SKM-1 (cell line): Measurements from ENCODE around the gene HTRA3.

Source experiments
- DNase-seq: peaks from one replicate; lab custom pipeline; 2025; ENCODE audit not compliant: unreplicated experiment; lab: John Stamatoyannopoulos, UW

HTRA3 gene

DNA sequence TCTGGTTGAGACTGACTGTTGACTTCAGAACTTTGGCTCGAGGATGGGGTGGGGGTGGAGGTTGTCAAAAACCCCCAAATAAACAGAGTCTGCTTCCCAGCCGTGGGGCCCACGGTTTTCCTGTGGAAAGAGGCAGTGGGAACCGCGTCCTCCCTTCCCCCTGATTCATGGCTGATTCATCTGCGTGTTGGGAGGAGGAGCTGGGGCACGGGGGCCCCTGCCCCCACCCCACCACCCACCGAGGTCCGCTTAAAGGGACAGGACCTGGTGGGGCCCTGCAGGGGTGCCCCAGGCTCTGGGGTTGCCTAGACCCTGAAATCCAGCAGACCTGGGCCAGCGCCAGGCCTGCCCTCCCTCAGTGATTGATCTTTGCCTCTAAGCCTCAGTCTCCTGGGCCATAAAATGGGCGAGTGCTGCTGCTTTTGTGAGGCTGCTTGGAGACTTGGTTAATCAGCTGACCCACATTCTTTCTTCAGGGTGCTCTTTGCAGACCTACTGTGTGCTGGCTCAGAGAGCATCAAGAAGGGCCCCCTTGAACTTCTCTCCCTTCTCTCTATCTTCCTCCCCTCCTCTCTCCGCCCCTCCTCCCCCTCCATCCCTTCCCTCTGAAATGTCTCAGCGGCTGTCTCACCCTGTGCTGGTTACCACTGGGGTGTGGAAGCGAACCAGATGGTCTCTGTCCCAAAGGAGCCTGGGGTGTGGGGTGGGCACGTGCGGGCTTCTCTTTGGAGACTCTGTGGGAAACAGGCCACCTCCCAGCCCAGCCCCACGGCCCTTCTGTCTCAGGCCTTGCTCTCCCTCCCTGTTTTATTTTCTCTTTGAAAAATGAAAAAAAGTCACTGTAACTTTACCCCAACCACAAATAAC, 9.1 kb downstream of the HTRA3 start:
- DNase-seq: no peak

DNA sequence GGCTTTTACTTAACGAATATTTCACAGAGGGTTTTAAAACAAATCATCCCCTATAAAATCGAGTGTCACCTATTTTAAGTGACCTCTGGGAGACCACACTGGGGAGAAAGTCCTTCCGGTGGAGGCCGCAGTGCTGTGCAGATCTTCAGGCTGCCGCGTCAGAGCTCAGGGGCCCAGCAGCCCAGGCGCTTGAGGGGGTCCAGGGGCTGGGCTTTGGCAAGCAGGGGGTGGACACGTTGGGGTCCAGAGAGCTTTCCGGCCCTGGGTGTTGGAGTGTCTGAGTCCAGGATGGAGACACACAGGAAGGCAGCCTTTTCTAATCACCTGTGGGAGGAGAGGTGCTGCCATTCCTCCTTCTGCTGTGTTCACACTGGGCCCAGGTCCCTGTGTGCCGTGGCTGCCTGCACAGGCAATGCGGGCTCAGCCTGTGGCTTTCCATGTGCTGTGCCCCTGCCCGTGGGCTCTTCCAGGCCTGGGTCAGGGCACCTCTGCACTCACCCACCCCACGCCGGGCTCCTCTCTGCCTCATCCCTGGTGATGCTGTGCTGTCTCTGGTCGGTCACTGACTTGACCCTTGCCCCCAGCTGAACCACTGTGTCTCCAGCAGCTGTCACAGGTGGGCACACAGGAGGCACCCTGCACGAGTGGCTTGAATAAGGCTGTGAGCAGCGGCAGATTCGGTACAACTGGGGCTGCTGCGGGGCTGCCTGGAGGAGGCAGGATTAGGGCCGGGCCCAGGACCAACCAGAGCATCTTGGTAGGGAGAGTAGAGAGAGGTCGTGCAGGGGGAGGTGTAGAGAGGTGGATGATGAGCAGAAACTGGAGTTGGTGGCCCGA, 10.0 kb downstream of the HTRA3 start:
- DNase-seq: no peak

DNA sequence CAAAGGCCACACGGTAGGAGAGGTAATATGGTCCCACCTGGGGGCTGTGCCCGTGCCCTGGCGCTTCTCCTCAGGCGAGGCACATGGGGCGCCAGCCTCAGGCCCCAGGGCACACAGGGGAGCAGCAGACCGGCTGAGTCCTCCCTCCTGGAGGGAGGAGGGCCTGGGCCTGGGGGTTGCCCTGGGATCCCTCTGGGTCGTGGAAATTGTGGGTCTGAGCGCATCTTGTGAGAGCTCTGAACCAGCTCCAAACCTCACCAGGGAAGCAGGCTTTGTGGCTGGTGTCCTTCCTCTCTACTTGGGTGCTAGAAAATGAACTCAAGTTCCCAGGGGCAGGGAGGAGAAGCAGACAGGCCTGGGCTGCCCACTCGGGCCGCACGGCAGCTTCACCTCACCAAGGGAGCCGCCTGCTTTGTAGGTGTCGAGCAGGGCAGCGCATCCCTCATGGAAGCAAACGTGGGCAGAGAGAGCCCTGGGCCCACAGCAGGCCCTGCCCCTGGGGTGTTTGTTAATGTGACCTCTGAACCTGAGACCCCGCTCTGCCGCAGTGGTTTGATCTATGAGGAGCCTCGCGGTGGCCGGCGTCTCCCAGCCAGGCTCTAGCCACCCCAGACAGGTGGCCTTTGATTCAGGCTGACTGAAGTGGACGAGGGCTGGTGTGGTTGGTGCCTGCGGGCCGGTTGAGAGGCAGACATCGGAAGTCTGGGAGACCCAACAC, 10.8 kb downstream of the HTRA3 start:
- DNase-seq: no peak

DNA sequence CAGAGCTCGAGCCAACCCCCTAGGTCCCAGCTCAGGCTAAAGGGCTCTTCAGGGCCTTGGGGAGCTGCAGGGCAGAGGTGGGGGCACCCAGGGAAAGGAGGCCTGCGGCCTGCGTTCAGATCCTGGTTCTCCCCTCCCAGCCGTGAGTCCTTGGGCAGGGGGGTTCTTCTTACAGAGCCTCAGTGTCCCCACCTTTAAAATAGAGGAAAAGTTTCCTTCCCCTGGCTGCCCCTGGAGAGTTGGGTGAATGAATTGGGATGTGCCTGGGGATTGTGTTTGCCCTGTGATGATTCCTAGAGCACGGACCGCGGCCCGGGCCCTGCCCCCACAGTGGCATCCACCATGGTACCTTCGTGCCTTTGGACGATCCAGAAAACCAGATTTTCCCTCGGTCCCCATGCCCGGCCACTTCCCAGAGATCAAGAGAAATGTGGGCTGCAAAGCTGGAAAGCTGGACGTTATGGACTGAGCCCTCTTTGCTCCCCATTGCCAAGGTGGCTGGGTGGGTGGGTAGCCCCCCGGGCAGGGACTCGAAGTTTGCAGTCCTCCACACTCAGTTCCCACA, 11.4 kb downstream of the HTRA3 start:
- no peak for DNase-seq

DNA sequence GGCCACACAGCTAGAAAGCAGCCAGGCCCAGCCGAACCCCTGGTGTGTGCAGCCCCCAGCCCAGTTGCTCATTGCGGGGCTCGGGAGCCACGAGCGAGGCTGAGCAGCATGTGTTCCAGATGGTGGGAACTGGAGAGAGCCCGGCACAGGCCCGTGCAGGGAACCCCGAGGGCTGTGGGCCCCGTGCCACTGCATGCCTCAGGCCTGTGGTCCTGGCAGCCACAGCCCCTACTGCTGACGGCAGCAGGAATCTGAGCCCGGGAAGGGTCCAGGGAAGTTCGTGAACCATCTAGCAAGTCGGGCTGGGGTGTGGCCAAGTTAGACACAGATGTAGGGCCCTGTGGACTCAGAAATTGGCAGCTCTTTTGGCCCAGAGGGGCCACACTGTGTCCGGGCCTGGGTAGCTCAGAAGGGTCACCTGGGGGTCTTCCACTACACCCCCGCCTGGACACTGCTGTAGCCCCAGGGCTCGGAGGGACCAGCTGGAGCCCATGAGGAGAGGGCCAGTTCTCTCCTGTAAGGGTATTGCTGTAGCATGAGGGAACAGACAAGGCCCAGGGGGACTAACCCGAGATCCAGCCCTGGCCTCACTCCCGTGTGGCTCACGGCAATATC, 12.1 kb downstream of the HTRA3 start:
- no peak for DNase-seq

DNA sequence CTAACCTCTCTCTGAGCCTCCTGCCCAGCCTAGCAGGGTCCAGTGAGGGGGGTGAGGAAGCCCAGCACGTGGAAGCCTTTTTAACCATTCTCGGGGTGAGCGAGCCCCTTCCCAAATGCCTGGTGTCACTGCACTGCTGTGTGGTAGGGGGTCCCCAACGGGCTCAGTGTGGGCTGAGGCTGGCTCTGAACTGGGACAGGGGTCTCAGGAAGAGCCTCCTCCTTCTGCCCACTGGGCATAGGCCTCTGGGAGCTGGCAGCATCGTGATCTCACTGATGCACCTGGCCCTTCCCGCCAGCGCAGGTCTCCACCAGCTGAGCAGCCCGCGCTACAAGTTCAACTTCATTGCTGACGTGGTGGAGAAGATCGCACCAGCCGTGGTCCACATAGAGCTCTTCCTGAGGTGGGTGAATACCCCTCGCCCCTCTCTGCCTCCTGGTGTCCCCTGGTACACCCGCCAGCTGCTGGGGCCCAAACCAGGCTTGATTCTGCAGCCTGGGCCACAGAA, 12.6 kb downstream of the HTRA3 start:
- no peak for DNase-seq

DNA sequence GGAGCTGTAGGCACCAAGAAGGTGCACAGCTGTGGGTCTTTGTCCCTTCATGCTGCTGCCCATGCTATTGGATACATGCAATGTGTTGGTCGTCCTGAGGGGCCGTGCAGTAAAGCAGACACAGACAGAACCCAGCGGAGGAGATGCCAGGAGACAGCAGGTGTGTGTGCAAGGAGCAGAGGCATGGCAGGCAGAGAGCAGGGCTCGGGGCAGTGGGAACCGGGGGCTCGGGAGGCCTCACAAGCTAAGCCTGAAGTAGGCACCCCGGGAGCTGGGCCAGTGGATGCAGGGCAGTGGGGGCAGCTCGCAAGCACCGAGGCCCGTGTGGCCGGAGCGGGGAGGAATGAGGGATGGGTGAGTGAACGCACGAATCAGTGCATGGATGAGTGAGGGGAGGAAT, 13.2 kb downstream of the HTRA3 start:
- no peak for DNase-seq

DNA sequence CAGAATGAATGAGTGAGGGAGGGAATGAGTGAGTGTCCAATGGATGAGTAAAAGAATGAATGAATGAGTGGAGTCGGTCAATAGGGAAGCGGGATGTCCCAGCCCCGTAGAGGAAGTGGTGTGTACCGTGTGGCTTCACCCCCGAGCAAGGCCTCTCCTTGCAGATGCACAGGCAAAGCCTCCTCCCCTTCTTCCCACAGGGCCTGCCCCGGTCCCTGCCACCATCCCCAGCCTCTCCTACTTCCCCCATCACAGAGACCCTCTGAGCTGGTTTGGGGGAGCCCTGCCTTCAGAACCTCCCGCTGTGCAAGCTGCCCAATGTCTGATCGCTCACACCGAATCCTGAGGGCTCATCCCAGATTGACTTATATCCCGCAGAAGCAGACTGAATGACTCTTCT, 13.6 kb downstream of the HTRA3 start:
- peak; percentile 88 for DNase-seq

DNA sequence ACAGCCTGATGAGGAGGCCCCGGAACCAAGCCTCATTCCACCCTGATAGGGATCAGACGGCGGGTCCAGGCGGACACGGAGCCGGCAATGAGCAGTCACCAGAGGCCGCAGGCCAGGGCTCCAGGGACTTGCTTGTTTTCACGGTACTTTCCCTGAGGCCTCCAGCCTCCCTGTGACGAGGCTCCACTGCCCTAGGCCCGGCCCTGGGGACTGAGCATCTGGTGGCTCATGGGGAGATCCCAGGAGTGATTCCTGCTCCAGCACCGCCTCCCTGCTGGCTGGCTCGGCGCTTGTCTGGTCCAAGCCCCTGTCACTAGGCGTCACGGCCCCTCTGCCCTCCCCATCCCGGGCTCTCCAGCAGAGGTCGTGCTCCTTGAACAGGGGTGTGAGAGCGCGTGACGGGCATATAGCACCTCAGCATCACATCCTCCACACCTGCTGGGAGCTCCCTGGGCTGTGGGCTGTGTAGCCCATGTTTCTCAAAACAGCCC, 14.1 kb downstream of the HTRA3 start:
- DNase-seq: no peak

DNA sequence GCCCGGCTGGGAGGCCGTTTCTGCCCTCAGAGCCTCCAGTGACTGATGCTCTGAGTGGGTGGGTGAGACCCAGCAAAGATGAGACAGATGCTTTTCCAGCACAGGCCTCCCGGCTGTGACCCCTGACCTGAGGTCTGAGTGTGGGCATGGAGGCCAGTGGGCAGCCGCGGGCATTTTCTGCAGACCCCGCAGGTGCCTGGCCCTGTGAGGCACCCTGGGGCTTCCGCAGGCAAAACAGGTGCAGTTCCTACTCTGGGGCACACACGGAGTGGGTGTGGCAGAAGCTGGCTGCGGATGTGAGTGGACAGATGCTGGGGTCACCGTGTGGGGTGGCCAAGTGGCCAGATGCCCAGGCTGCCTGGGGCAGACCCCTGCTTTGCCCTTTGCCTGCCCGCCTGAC, 14.8 kb downstream of the HTRA3 start:
- DNase-seq: no peak

DNA sequence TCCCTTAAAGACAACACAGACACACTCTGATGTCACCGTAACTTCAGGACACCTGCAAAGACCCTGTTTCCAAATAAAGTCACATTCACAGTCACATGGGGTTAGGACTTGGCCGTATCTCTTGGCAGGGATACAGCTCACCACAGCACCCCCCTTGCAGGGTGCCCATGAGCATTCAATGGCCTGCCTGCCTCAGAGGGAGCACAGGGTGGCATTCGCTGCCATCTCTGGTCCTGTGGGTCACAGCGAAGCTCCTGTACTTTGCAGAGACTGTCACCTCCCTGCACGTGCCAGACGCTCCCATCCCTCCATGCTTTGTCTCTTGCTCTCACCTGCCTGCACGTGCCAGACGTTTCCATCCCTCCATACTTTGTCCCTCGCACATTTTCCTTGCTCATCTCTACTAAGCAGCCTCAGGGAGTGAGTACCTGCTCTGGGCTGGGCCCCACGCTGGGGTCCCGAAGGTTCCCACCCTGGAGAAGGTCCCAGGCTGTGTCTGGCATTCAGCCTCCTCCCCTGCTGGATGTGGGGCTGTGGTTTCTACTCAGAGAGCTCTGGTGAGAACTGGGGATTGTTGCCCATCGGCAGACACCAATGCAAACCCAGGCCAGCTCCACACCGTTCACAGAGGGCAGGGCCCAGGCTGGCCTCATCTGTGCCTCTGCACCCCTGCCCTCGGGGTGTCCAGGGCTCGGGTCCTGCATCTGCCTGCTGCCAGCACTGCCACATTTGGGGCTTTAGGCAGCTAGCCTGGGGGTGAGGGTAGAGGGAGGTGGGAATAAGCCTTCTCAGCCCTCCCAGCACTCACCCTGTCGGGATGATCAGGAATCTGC, 15.8 kb downstream of the HTRA3 start:
- DNase-seq: no peak

DNA sequence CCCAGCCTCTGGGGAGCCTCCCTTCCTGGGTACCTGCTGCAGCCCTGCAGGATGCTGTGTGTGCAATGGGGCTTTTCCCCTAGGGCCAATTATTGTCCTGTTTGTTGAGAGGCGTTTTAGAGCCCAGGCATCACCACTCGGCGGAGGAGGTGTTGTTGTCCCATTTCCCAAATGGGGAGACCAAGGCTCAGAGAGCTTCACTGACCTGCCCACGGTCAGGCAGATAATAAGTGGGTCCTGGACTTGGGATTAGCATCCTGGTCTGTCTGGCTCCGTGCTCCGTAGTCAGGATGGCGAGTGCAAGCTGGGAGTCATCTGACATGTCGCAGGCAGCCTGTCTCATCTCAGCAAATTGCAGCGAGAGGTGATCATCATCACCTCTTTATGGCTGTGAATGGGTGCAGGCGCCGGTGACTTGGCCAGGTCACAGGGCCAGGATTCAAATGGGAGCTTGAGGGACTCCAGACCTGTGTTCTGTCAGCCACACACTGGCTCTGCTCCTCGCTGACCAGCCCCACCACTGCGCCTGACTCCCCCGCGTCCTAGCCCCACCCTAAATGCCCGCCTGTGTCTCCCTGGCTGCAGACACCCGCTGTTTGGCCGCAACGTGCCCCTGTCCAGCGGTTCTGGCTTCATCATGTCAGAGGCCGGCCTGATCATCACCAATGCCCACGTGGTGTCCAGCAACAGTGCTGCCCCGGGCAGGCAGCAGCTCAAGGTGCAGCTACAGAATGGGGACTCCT, 16.6 kb downstream of the HTRA3 start:
- no peak for DNase-seq

DNA sequence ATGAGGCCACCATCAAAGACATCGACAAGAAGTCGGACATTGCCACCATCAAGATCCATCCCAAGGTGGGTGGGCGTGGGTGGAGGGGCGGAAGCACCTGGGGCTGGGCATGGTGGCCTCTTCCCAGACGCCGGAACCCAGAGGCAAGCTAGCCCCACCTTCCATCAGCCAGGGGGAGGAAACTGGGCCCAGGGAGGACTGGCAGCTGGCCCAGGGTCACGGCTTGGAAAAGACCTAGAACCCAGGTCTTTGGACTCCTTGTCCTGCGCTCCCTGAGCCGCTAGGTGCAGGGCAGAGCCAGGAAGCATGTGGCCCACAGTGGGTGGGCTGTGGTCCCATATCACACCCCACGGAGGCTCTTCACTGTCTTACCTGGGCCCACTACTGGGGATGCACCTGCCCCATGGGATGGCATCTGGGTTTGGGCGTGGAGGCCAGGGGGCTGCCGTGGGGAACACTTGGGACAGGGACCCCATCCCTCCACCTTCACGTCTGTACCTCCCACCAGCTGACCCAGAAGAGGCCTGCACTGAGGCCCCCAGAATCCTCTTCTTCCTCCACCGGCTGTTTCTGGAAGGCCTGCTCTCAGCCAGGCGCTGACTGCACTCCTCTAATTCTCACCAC, 17.3 kb downstream of the HTRA3 start:
- DNase-seq: no peak

DNA sequence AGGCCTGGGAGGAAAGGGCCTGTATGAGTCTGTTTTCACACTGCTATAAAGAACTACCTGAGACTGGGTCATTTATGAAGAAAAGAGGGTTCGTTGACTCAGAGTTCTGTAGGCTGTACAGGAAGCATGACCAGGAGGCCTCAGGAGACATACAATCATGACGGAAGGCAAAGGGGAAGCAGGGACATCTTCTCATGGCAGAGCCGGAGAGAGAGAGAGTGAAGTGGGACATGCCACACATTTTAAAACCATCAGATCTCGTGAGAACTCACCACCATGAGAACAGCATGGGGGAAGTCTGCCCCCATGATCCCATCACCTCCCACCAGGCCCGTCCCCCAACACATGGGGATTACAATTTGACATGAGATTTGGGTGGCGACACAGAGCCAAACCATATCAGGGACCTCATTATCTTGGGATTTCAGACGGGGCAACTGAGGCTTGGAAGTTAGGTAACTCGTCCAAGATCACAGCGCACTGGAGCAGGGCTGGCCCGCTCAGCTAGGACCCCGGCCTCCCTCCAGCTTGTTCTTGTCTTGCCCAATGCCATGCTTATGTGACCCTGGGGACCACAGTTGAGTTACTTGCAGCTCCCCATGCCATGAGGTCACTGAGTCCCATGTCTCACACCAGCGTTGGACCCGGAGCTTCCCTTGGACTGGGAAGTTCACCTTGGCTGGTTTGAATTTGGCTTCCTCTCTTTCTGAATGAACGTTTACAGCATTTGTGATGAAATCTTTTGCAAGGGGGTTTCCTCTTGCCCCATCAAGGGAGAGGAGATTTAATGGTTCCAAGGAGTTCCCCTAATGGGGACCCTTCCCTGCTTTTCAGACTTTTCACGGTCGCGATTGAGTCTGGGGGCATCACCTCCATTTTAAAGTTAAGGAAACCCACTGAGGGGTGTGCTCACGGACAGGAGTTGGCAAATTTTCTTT, 18.1 kb downstream of the HTRA3 start:
- peak; percentile 38 for DNase-seq

DNA sequence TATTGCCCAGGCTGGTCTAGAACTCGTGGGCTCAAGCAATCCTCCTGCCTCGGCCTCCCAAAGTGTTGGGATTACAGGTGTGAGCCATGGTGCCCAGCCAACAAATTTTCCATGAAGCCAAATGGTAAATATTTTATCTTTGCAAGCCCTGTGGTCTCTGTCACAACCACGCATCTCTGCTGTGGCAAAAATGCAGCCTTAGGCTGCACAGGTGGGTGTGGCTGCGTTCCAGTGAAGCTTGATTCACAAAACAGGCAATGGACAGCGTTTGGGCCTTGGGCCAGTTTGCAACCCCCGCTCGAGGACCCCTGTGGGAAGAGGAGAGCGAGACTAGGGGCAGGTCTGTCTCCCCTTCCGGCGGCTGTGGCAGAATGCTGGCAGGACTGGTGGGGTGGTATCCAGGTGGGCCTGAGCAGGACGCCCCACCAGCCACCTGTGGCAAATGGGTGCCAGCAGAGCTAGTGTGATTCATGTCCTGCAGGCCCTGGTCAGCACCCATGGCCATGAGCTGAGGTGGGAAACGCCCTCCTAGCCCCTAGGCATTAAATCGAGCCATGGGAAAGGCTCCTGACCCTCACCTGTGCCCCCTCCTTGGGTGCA, 19.7 kb downstream of the HTRA3 start:
- DNase-seq: no peak

DNA sequence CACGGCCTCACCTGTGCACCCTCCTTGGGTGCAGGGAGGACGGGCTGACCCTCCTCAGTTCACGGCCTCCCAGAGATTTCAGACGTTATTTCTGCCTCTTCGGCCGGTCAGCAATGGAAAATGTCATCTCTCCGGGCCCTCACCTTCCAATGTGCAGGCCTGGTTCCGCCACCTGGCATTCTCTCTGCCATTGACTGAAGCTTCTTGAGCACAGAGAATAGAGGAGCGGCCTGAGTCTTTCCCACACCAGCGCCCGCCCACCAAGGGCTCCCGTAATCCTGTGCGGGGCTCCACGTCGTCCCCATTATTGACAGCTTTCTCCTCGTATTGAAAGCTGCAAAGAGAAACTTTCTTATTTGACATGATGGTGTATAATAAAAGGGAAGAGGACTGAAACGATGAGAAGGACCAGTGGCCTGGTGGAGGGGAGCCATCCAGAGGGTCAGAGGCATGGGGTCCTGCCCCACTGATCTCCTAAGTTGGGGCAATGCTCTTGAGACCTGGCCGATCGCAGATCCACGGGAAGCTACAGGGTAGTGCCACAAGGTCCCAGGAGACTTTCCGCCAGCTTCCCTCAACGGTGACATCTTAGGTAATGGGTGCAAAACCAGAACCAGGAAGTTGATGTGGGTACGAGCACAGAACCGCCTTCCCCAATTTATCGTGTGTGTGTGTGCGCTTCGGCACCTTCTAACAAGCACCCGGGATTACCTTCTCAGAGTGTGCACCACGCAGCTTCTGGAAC, 20.6 kb downstream of the HTRA3 start:
- DNase-seq: no peak

DNA sequence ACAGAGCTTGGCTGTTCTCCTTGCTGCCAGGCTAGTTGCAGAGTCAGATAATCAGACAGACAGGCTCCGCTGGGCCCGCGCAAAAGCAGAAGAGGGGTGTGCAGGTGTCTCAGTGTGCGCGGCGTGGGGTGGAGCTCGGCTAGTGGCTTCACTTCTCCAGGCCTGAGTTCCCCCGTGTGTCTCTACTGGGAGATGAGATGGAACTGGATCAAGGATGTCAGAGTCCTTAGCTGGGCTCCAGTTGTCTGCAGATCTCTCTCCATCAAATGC, 21.1 kb downstream of the HTRA3 start:
- no peak for DNase-seq
